ENCODE results near the gene FALEC.

DNA sequence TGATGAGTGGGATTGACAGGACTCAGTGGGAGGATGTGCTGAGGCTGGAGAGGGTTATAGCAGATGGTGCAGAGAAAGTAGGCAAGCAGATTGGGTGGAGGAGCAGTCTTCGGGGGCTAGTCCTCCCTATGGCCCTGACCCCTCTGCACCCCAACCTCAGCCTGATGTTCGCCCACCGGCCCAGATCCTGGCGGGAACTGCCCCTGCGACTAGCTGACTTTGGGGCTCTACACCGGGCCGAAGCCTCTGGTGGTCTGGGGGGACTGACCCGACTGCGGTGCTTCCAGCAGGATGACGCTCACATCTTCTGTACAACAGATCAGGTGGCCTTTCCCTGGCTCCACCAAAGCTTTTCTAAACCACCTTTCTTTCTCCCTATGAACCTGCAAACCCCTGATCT, 17.2 kb upstream of the FALEC start:
- TF ChIP-seq, protein P1, sequence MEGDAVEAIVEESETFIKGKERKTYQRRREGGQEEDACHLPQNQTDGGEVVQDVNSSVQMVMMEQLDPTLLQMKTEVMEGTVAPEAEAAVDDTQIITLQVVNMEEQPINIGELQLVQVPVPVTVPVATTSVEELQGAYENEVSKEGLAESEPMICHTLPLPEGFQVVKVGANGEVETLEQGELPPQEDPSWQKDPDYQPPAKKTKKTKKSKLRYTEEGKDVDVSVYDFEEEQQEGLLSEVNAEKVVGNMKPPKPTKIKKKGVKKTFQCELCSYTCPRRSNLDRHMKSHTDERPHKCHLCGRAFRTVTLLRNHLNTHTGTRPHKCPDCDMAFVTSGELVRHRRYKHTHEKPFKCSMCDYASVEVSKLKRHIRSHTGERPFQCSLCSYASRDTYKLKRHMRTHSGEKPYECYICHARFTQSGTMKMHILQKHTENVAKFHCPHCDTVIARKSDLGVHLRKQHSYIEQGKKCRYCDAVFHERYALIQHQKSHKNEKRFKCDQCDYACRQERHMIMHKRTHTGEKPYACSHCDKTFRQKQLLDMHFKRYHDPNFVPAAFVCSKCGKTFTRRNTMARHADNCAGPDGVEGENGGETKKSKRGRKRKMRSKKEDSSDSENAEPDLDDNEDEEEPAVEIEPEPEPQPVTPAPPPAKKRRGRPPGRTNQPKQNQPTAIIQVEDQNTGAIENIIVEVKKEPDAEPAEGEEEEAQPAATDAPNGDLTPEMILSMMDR (IDR thresholded peaks at IDR 0.05): no peak
- TF ChIP-seq POLR2A (IDR thresholded peaks at IDR 0.05): no peak

Data from uterus (tissue), 2 donors.